Measurements from ENCODE around the gene NDUFS7.

NDUFS7 gene

GRCh38 chr19:1365319-1366269 is 18.1 kb upstream of the NDUFS7 start:
- DNase-seq, result no peak

DNA sequence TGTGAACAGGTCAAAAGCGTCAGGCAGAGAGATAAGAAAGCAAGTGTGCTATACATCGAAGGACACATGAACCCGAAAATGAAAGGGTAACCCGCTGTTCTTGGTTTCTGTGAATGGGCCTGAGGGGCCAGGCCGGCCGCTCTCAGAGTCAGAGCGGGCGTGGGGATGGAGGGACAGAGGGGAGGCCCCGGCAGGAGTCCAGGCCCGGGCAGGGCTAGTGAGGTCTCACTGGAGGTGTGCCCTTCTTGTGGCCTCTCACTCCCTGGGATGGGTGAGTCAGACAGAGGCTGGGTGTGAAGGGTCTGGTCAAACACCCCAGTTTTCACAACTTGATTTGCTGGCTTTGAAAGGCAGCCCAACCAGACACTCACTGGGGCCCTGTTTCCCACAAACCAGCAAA is 17.4 kb upstream of the NDUFS7 start:
- no peak for DNase-seq

DNA sequence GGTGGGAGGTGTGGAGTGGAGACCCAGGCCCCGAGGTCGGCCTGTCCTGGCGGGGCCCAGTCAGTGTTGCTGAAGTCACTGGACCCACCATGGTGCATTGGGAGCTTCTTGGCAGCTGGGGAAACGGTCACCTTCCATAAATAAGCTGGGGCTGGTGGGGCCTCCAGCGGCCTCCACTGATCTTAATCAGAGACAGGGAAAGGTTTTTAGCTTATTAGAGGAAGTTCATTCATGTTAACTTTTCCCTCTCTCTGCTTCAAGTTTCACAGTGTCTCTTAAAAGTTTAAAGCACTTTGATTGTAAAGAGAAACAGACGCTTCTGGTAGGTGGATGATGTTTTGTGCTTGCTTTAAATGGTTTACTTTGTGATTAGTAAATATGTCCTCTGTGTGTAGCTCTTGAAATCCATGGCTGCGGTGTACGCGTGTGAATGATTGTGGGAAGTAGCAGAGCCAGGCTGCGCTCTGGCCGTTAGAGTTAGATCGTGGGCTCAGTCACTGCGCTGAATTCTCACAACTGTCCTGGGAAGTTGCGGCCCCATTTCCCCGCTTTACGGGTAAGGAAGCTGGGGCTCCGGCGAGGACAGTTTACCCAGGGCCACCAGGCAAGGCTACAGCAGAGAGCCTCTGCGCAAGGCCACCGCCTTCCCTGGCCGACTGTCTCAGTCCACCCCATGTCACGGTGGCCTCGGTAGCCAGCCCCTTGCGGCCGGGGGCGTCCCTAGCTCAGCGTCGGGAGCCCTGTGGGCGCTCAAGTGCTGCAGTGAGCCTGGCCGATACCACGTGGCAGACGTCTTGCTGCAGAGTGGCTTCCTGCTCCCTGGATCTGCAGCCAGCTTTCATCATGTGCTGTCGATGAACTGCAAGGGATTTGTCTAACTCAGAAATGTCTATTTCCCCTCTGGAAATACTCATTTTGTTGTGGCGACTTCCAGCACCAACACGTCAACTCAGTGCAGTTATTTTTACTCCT is 16.5 kb upstream of the NDUFS7 start:
- no peak for DNase-seq

DNA sequence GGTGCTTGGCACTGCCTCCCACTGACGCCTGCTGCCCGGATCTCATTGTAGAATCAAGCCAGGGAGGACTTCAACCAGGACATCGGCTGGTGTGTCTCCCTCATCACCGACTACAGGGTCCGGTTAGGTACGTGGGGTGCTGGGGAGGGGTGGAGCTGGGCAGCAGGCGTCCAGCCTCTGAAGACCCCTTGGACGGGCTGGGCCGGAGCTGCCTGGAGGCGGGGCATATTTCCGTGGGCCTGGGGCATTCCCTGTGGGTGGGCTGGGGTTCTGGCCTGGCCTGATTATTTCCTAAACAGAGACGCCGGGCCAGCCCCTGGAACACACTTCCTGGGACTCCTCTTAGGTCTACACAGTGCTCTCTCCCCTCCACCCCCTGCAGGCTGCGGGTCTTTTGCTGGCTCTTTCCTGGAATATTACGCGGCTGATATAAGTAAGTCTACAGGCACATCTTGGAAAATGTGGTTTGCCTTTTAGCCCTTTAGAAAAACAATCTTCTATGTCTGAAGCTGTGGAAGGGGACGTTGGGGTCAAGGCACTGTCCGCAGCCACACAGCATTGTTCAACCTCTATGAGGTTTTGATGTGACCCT is 14.4 kb upstream of the NDUFS7 start:
- no peak for DNase-seq

DNA sequence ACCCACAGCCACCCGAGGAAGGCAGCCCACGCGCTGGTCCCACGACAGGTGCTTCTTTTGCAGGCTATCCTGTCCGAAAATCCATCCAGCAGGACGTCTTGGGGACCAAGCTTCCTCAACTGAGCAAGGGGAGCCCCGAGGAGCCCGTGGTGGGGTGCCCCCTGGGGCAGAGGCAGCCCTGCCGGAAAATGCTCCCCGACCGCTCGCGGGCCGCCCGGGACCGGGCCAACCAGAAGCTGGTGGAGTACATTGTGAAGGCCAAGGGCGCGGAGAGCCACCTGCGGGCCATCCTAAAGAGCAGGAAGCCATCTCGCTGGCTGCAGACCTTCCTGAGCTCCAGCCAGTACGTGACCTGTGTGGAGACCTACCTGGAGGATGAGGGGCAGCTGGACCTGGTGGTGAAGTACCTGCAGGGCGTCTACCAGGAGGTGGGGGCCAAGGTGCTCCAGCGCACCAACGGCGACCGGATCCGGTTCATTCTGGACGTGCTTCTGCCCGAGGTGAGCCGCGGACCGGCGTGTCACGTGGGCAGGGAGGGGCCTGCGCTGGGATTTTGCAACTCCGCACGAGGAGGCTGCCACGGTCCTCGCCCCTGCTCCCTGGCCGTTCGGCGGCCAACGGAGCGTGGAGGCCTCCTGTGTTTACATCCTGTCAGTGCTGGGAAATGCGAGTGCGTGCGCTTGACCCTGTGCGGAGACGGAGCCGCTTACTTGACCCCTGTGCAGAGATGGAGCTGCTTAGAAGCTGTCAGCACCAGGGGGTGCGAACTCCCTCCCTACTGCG is 12.9 kb upstream of the NDUFS7 start:
- no peak for DNase-seq

GRCh38 chr19:1373042-1373533 is 10.6 kb upstream of the NDUFS7 start:
- DNase-seq, result no peak

DNA sequence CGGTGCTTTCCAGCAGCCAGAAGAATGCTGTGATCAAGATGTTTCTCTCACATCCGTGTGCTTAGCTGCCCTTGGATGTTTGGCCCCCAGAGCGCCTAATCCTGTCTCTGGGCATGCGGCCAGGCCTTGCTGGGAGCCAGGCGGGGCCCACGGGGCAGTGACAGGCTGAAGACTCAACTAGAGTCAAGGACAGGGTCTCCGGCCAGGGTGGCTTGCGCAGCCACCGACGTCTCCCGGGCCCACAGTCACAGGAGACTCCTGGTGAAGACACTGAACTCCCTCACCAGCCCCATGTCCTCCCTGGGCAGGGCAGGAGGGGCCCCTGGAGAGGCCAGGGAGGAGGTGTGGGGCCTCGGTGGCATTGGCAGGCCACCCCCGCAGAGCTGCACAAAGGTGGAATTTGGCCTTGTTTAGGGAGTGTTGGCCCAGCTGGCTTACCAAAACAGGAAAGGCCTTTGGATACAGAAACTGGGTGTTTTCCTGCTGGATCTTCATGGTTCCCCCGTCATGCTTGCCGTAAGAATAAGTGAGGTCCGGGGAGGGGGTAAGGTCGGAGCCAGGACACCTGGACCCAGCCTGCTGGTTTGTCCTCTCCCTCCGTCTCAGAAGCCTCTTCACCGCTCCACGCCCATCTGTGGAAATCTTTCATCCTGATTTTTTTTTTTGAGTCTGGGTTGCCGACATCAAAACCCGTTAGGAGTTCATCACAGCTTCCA is 10.0 kb upstream of the NDUFS7 start:
- no peak for DNase-seq

DNA sequence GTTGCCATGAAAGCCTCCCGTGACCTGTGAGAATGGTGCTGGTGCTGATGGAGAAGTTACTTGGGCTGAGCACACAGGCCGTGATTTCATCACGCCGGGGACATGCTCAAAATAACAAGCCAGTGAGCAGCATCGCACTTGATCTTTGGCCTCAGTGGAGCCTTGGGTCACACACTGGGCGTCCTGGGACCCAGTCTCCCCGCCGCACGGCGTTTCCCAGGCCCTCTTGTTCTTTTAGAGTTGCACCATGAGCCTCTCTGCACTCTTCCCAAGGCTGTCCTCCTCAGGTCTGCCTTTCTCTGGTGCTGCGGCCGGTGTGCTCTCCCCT is 9.5 kb upstream of the NDUFS7 start:
- no peak for DNase-seq

- DNase-seq, result no peak
Measured at GRCh38 chr19:1376415-1376805, 7.3 kb upstream of the NDUFS7 start.

DNA sequence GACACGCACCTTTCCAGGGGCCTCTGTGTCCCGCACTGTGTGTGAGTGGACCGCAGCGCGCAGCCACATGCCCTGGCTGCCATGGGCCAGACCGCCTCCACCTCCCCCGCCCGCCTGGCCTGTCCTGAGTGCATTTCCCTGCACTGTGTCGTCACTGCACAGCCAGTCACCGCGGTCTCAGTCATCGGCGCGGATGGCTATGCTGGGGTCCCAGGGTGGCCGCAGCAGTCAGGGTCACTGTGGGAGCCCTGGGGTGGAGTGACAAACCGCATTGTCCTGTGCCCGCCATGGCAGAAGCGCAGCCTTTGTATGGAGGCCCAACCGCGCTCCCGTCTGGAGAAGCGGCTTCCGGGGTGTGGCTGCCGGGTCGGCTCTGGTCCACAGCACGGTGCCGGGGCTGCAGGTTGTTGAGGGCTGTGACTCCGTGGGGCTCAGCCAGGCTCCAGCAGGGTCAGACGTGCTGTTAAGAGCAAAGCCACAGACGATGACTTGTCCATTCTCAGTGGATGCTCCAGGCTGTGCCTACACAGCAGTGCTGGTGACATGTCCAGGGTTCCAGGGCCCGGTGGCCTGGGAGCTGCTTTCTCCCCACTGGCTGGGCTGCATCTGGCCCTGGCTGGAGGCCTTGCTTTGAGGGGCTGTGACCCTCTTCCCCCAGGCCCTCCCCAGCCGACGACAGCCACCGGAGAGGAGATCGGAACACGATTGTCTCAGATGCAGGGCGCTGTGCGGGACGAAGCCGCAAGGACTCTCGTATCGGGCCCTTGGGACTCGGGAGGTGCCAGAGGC is 6.3 kb upstream of the NDUFS7 start:
- DNase-seq, result no peak

DNA sequence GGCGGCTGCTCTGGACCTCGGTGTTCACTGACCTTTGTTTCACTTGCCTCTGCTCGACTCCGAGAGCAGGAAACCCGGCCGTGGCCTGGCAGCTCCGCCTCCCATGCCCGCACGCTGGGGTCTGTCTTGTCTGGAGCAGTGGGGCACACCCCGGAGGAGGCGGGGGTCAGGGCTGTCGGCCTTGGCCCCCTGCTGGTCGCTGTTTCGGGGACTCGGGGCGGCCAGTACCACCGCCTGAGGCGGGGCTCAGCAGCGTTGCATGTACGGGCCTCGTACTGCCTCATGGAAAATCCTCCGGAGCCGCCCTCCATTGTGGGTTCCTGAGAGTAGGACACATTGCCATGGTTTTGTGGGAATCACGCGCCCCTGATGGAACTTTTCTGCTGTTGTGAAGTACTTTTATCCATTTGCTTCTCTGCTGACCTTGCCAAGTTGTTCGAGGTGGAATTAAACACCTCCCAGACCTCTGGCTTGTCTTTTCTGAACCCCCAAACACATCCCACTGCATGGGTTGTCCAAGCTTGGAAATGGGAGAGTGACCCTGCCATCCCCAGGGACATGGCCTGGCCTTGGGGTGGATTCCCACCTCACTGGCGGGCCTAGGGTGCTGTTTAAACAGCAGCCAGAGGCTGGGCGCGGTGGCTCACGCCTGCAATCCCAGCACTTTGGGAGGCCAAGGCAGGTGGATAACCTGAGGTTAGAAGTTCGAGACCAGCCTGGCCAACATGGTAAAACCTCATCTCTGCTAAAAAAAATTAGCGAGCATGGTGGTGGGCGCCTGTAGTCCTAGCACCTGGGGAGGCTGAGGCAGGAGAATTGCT is 5.5 kb upstream of the NDUFS7 start:
- DNase-seq, result no peak

- DNase-seq, result no peak
Measured at GRCh38 chr19:1379126-1379905, 4.4 kb upstream of the NDUFS7 start.

GRCh38 chr19:1379961-1380489 is 3.7 kb upstream of the NDUFS7 start:
- no peak for DNase-seq

DNA sequence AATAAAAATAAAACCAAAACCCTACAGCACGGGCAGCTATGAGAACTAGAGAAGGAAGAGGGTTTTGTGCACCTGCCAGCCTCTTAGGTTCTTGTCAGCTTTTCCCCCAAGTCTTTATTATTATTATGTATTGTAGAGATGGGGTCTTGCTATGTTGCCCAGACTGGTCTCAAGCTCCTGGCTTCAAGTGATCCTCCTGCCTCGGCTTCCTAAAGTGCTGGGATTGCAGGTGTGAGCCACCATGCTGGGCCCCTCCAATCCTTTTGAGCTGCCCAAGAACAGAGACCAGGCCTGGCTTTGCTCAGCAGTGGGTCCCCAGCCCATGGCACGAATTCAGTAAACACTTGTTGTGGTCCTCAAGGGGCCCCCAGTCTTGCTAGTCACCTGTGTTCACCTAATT is 1.5 kb upstream of the NDUFS7 start:
- no peak for DNase-seq

GRCh38 chr19:1383017-1383311 is 743 bp upstream of the NDUFS7 start:
- no peak for DNase-seq

DNA sequence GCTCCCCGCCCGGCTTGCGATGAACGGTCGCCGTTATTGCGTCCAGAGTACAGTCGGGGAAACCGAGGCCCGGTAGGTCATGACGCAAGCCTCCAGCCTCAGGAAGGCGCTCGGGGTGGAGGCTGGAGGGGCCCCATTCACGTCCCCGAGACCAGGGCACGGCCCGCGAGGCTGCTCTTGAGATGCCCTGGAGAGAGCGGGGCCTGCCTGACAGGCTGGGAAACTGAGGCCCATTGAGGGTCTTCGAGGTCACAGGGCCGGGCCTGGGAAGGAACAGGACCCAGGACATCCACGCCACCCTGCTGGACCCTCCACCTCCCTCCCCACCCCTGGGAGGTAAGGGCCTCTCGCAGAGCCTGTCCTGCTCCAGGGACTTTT is 367 bp downstream of the NDUFS7 start:
- no peak for DNase-seq

GRCh38 chr19:1384478-1385110 is 887 bp downstream of the NDUFS7 start:
- DNase-seq, result no peak

DNA sequence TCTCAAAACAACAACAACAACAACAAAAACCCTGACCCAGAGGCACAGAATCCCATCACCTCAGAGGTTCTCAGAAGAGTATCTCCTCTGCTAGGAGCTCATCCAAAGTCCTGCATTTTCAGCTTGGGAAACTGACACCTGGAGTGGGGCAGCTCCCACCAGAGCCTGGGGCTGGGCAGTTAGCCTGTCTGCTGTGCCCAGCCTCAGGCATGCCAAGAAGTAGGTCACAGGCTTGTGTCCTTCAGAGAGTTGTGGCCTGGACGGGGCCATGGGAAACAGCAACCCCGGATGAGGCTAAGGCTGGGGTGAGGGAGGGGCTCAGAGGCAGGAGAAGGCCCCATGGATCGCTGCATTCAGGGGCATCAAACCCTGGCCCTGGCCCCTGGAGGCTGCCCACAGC is 2.1 kb downstream of the NDUFS7 start:
- no peak for DNase-seq
